ENCODE measurements around the gene MRPL44.

MRPL44 gene

GRCh38 chr2:223957092-223957851 lies at the start of gene MRPL44:
Gene MRPL44, plus strand, starts transcription at chr2:223957463. Its CDS starts 10 bp downstream, at chr2:223957473.
- peak; percentile 94 for DNase-seq (ENCODE audit: low spot score)

GRCh38 chr2:223908304-223908998 lies 48.8 kb upstream of the MRPL44 start:
- DNase-seq (ENCODE audit: low spot score): no peak

GRCh38 chr2:223909001-223909741 lies 48.1 kb upstream of the MRPL44 start:
- DNase-seq (ENCODE audit: low spot score): no peak

- no peak for DNase-seq (ENCODE audit: low spot score)
Observed at GRCh38 chr2:223914324-223914723, 42.9 kb upstream of the MRPL44 start.

- DNase-seq (ENCODE audit: low spot score): no peak
Observed at GRCh38 chr2:223915071-223915470, 42.2 kb upstream of the MRPL44 start.

- no peak for DNase-seq (ENCODE audit: low spot score)
Observed at GRCh38 chr2:223916181-223916920, 40.9 kb upstream of the MRPL44 start.

- no peak for DNase-seq (ENCODE audit: low spot score)
Observed at GRCh38 chr2:223918671-223919134, 38.6 kb upstream of the MRPL44 start.

- no peak for DNase-seq (ENCODE audit: low spot score)
Observed at GRCh38 chr2:223920109-223920508, 37.2 kb upstream of the MRPL44 start.

- no peak for DNase-seq (ENCODE audit: low spot score)
Observed at GRCh38 chr2:223921204-223921603, 36.1 kb upstream of the MRPL44 start.

- DNase-seq (ENCODE audit: low spot score): no peak
Observed at GRCh38 chr2:223922308-223922707, 35.0 kb upstream of the MRPL44 start.

GRCh38 chr2:223923976-223924375 lies 33.3 kb upstream of the MRPL44 start:
- no peak for DNase-seq (ENCODE audit: low spot score)

- DNase-seq (ENCODE audit: low spot score): no peak
Observed at GRCh38 chr2:223925106-223925505, 32.2 kb upstream of the MRPL44 start.

GRCh38 chr2:223928113-223929006 lies 28.9 kb upstream of the MRPL44 start:
- DNase-seq (ENCODE audit: low spot score): no peak

GRCh38 chr2:223929571-223930102 lies 27.6 kb upstream of the MRPL44 start:
- no peak for DNase-seq (ENCODE audit: low spot score)

- DNase-seq (ENCODE audit: low spot score): no peak
Observed at GRCh38 chr2:223930103-223930976, 26.9 kb upstream of the MRPL44 start.

GRCh38 chr2:223932816-223933800 lies 24.2 kb upstream of the MRPL44 start:
- DNase-seq (ENCODE audit: low spot score): no peak

GRCh38 chr2:223934870-223935269 lies 22.4 kb upstream of the MRPL44 start:
- DNase-seq (ENCODE audit: low spot score): no peak

GRCh38 chr2:223935459-223936125 lies 21.7 kb upstream of the MRPL44 start:
- no peak for DNase-seq (ENCODE audit: low spot score)

Data from LoVo (cell line).